ENCODE measurements around the gene SMTNL1.

Gene SMTNL1

DNA sequence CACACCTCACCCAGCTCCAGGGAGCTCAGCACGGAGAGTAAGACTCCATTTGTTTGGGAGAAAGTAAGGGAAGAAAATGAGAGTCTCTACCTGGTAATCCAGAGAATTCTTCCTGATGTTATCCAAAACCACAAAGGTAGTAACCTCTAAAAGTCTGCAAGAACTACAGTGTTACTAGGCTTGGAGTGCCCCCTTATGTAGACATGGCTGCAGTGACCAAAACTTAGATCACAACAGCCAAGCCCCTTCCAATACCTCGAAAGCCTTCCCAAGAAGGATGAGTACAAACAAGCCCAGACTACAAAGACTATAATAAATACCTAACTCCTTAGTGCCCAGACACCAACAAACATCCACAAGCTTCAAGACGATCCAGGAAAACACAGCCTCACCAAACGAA lies 25.2 kb downstream of the SMTNL1 start:
- peaks cover 11% of the 10 kb centered on the region for H3K36me3 ChIP-seq (ENCODE audit: control insufficient read depth, insufficient read depth, low read length)
- 72 to 79% methylated on average over 4 of the region's 4 CpGs for WGBS, 2 experiments
- no peak overlapping the region for H3K27ac ChIP-seq (ENCODE audit: insufficient read depth, low read depth, low read length, poor library complexity, severe bottlenecking)
- H3K4me3 ChIP-seq (ENCODE audit: insufficient read depth, low read depth, low read length), result no peak overlapping the region
- no peaks in the 10 kb centered on the region for H3K9me3 ChIP-seq (ENCODE audit: control insufficient read depth, low read length)
- H3K27me3 ChIP-seq (ENCODE audit: control insufficient read depth, insufficient read depth, low read length, poor library complexity, severe bottlenecking), result no peaks in the 10 kb centered on the region
- H3K4me1 ChIP-seq (ENCODE audit: control insufficient read depth, insufficient read depth, low read length), result peaks cover 7% of the 10 kb centered on the region

DNA sequence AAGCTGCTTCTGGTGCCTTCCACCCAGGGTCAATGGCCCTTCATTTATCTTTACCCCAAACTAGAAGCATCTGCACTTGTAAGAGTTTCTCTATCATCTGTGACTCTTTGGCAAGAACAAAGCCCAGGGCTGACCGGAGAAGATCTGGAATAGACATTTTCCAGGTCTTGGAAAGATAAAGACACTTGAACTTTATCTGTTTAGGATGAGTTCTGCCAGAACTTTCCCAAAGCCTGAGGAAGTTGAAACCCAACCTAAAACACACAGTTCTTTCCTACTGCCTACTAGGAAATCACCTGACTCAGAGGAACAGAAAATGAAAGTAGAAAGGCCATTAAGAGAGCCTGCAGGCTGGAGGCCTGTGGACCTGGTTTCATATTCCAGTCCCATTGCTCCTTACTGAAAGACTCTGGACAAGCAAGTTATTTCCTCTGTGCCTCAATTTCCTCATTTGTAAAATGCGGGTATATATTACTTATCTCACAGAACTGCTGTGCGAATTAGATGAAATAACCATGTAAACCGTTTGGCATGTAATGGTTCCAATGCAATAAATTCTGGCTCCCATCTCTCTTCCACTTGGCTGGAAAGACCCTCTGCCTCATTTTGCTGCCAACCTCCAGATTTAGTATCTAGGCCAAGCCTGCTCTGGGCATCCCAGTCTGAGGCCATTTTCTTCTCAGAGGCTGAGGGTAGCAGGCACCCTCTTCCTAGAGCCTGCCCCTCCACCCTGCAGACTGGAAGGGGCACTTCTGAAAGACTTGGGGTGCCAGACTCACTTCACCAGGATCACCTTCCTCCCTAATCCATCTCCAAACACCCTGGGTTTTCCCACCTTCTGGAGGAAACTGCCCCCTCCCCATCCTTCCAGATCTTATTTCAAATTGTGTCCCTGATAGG lies 28.9 kb downstream of the SMTNL1 start:
- Histone ChIP-seq H3K4me1 (ENCODE audit: control insufficient read depth, insufficient read depth, low read length) (peaks cover 17% of the 10 kb centered on the region), H3K36me3 (ENCODE audit: control insufficient read depth, insufficient read depth, low read length) (no peaks in the 10 kb centered on the region), H3K4me3 (ENCODE audit: insufficient read depth, low read depth, low read length) (peak overlapping the region; percentile 82), H3K27me3 (ENCODE audit: control insufficient read depth, insufficient read depth, low read length, poor library complexity, severe bottlenecking) (no peaks in the 10 kb centered on the region), H3K27ac (ENCODE audit: insufficient read depth, low read depth, low read length, poor library complexity, severe bottlenecking) (no peak overlapping the region), H3K9me3 (ENCODE audit: control insufficient read depth, low read length) (no peaks in the 10 kb centered on the region)
- WGBS, 2 experiments, result 96 to 97% methylated on average over 4 of the region's 4 CpGs

DNA sequence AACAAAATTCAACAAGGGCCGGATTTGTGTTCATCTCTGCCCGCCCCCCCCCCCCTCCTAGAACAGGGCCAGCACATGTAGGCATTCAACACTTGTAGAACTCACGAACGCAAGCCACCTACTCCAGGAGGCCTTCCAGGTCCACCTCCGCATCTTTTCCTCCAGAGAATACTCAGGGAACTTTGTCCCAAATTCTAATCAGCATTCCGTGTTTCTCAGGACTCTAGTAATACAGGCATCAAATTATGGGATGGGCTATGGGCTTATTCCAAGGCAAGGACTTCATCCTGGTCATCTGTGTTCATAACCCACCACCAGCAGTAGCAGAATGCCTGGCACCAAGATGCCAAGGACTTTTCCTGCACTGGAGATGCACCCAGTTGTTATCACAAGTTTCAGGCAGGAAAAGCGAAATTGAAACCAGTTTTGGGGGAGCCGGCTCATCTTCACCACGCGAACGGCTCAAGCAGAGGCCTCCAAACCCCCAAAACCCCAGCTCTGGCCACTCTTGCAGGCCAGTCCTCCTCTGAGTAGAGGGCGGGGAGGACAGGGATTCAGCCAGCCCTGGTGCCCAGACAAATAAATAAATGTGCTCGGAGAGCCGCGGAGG lies 29.6 kb downstream of the SMTNL1 start:
- H3K27me3 ChIP-seq (ENCODE audit: control insufficient read depth, insufficient read depth, low read length, poor library complexity, severe bottlenecking), result no peaks in the 10 kb centered on the region
- H3K4me3 ChIP-seq (ENCODE audit: insufficient read depth, low read depth, low read length), result peak overlapping the region; percentile 82
- no peaks in the 10 kb centered on the region for H3K9me3 ChIP-seq (ENCODE audit: control insufficient read depth, low read length)
- 36 to 40% methylated on average over 14 to 15 of the region's 15 CpGs for WGBS, 2 experiments
- H3K27ac ChIP-seq (ENCODE audit: insufficient read depth, low read depth, low read length, poor library complexity, severe bottlenecking), result no peak overlapping the region
- peaks cover 17% of the 10 kb centered on the region for H3K4me1 ChIP-seq (ENCODE audit: control insufficient read depth, insufficient read depth, low read length)
- no peaks in the 10 kb centered on the region for H3K36me3 ChIP-seq (ENCODE audit: control insufficient read depth, insufficient read depth, low read length)

DNA sequence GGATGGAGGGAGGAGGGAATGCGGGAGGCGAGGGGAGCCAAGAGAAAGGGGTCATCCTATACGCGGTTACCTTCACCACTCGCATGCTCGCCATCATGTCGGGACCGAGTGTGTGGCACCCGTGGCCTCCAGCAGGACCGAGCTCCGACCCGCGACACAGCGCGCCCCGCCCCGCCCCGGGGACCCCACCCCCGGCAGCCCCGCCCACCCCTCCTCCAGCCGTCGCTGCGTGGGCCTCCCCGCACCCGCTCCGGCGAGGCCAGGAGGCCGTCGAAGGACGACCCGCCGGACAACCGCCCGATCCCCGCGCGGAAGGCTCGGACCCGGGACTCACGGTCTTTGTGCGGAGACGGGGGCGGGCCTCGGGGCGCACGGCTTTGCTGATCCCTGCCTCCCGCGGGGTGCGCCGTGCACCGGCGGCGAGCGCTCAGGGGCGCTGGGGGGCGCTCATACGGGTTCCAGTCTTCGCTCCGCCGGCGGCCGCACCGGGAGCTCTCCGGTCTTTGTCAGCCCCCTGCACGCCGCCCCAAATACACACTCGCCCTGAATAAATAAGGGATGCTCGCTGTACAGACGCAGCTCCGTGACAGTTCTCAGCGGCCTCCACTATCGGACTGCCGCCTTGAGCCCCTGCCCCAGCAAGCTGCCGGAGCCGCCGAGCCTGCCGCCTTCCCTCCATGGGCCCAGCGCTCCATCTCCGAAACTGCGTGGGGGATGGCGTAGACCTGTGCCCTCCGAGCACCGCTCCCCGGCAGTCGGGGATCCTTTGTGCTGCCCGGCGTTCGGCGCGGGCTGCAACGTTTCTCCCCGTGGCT lies 30.3 kb downstream of the SMTNL1 start, which contains the start of gene UBE2L6:
Gene UBE2L6, minus strand, starts transcription at position 158 of the 815 bp plus-strand sequence. Its CDS starts 61 bp downstream, at position 97.
- no peaks in the 10 kb centered on the region for H3K9me3 ChIP-seq (ENCODE audit: control insufficient read depth, low read length)
- H3K27ac ChIP-seq (ENCODE audit: insufficient read depth, low read depth, low read length, poor library complexity, severe bottlenecking), result peak within 1 kb of the TSS; percentile 88
- no peaks in the 10 kb centered on the region for H3K36me3 ChIP-seq (ENCODE audit: control insufficient read depth, insufficient read depth, low read length)
- peak within 1 kb of the TSS; percentile 82 for H3K4me3 ChIP-seq (ENCODE audit: insufficient read depth, low read depth, low read length)
- WGBS, 2 experiments, result 0% methylated on average over 89 to 92 of the region's 92 CpGs
- peaks cover 17% of the 10 kb centered on the region for H3K4me1 ChIP-seq (ENCODE audit: control insufficient read depth, insufficient read depth, low read length)
- no peaks in the 10 kb centered on the region for H3K27me3 ChIP-seq (ENCODE audit: control insufficient read depth, insufficient read depth, low read length, poor library complexity, severe bottlenecking)

DNA sequence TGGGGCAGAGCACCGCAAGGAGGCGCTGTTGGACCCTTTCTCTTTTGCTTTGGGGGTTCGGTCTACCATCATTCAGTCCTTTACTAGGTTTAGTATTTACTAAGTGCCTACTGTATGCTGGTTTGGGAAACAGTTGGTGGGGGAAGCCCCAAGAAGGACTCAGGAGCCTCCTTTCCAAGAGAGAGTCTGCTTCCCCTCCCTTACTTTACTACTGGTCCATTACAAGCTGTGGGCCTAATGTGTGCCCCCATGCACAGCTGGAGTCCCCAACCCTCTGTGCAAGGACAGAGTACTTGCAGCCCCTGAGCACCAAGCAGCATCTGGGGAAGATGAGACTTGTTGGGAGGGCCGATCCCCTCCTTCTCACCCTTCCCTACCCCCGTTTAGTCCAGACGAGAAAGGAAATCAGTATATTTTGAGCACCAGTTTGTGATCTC lies 31.0 kb downstream of the SMTNL1 start:
- H3K27me3 ChIP-seq (ENCODE audit: control insufficient read depth, insufficient read depth, low read length, poor library complexity, severe bottlenecking), result no peaks in the 10 kb centered on the region
- WGBS, 2 experiments, result 30 to 39% methylated on average over 5 to 6 of the region's 6 CpGs
- peak overlapping the region; percentile 82 for H3K4me3 ChIP-seq (ENCODE audit: insufficient read depth, low read depth, low read length)
- peaks cover 17% of the 10 kb centered on the region for H3K4me1 ChIP-seq (ENCODE audit: control insufficient read depth, insufficient read depth, low read length)
- peak overlapping the region; percentile 88 for H3K27ac ChIP-seq (ENCODE audit: insufficient read depth, low read depth, low read length, poor library complexity, severe bottlenecking)
- H3K36me3 ChIP-seq (ENCODE audit: control insufficient read depth, insufficient read depth, low read length), result no peaks in the 10 kb centered on the region
- H3K9me3 ChIP-seq (ENCODE audit: control insufficient read depth, low read length), result no peaks in the 10 kb centered on the region

DNA sequence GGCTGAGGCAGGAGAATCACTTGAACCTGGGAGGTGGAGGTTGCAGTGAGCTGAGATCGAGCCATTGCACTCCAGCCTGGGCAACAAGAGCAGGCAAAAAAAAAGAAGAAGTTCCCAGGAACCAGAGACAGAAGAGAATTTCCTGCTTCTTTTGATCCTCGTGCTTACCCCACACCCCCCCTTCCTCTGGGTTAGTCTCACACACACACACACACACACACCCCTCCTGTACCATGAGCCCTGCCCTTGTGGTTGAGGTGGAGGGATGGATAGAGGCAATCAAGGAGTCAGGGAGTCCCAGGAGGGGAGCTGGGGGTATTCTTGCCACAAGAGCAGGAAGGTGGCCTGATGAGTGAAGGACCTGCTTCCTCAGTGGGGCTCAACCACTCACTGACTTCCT lies 34.2 kb downstream of the SMTNL1 start:
- H3K4me3 ChIP-seq (ENCODE audit: insufficient read depth, low read depth, low read length), result no peak overlapping the region
- H3K27me3 ChIP-seq (ENCODE audit: control insufficient read depth, insufficient read depth, low read length, poor library complexity, severe bottlenecking), result no peaks in the 10 kb centered on the region
- 77 to 89% methylated on average over 1 to 2 of the region's 2 CpGs for WGBS, 2 experiments
- H3K27ac ChIP-seq (ENCODE audit: insufficient read depth, low read depth, low read length, poor library complexity, severe bottlenecking), result no peak overlapping the region
- no peaks in the 10 kb centered on the region for H3K9me3 ChIP-seq (ENCODE audit: control insufficient read depth, low read length)
- H3K36me3 ChIP-seq (ENCODE audit: control insufficient read depth, insufficient read depth, low read length), result no peaks in the 10 kb centered on the region
- peaks cover 13% of the 10 kb centered on the region for H3K4me1 ChIP-seq (ENCODE audit: control insufficient read depth, insufficient read depth, low read length)

DNA sequence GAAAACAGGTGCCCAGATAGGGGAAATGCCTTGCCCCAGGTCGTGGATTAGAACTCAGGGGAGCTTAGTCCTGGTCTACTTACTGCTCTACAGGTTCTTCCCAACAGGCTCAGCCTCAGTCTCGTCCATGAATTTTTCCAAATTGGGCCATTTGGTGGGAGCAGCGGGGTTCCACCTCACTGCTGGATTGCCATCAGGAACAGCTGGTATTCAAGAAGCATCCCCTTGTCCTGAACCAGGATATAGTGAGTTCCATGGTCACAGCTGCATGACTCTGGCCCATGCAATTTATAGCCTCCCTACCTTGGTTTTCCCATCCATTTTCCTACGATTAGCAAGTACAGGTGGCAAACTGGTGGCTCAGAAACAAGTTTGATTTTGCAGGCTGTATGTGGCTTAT lies 36.7 kb downstream of the SMTNL1 start:
- Histone ChIP-seq H3K27me3 (ENCODE audit: control insufficient read depth, insufficient read depth, low read length, poor library complexity, severe bottlenecking) (no peaks in the 10 kb centered on the region), H3K9me3 (ENCODE audit: control insufficient read depth, low read length) (no peaks in the 10 kb centered on the region), H3K36me3 (ENCODE audit: control insufficient read depth, insufficient read depth, low read length) (no peaks in the 10 kb centered on the region), H3K4me1 (ENCODE audit: control insufficient read depth, insufficient read depth, low read length) (peaks cover 8% of the 10 kb centered on the region), H3K4me3 (ENCODE audit: insufficient read depth, low read depth, low read length) (no peak overlapping the region), H3K27ac (ENCODE audit: insufficient read depth, low read depth, low read length, poor library complexity, severe bottlenecking) (no peak overlapping the region)
- WGBS, 2 experiments, result 70 to 77% methylated on average over 4 of the region's 4 CpGs

DNA sequence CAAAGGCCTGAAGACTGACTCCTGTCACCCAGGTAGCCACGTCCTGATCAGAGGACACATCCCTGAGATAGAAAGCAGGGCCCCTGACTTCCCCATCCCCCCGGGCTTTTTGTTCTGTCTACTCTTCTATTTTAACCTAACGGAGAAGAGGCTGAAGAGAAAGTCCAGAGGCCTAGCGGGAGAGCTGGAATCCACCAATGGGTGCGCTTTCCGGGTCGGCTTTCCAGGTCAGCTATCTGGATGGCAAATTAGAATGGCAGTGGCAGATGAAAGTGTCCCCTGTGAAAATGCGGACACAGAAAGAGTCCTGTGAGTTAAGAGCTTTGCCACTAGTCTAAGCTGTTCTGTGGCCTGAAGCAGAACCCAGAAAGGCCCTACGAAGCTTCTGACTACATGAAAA lies 46.9 kb downstream of the SMTNL1 start:
- Histone ChIP-seq H3K4me1 (ENCODE audit: control insufficient read depth, insufficient read depth, low read length) (peaks cover 8% of the 10 kb centered on the region), H3K9me3 (ENCODE audit: control insufficient read depth, low read length) (no peaks in the 10 kb centered on the region), H3K27ac (ENCODE audit: insufficient read depth, low read depth, low read length, poor library complexity, severe bottlenecking) (no peak overlapping the region), H3K36me3 (ENCODE audit: control insufficient read depth, insufficient read depth, low read length) (no peaks in the 10 kb centered on the region), H3K4me3 (ENCODE audit: insufficient read depth, low read depth, low read length) (no peak overlapping the region), H3K27me3 (ENCODE audit: control insufficient read depth, insufficient read depth, low read length, poor library complexity, severe bottlenecking) (no peaks in the 10 kb centered on the region)
- 72 to 75% methylated on average over 9 of the region's 9 CpGs for WGBS, 2 experiments

DNA sequence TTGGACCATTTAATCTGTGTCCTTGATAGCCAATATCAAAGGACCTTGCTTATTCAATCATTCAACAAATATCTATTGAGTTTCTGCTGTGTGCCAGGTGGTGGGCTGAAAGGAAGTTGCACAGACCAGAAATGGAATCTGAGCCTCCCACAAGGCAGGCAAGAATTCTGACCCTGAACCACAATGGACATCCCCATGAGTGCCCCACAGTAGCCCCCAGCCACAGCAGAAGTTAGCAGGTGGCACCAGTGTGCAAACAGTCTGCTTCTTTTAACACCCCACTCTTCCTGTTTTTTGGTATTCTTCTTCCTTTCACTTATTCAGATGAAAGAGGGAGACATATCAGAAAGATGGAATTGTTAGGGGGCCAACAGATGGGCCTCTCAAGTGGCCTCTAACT lies 47.9 kb downstream of the SMTNL1 start:
- H3K4me3 ChIP-seq (ENCODE audit: insufficient read depth, low read depth, low read length), result no peak overlapping the region
- no peak overlapping the region for H3K27ac ChIP-seq (ENCODE audit: insufficient read depth, low read depth, low read length, poor library complexity, severe bottlenecking)
- peaks cover 8% of the 10 kb centered on the region for H3K4me1 ChIP-seq (ENCODE audit: control insufficient read depth, insufficient read depth, low read length)
- H3K36me3 ChIP-seq (ENCODE audit: control insufficient read depth, insufficient read depth, low read length), result no peaks in the 10 kb centered on the region
- H3K27me3 ChIP-seq (ENCODE audit: control insufficient read depth, insufficient read depth, low read length, poor library complexity, severe bottlenecking), result no peaks in the 10 kb centered on the region
- H3K9me3 ChIP-seq (ENCODE audit: control insufficient read depth, low read length), result no peaks in the 10 kb centered on the region

Measured in ectodermal cell (in vitro differentiated cells).